Trophoblast cell (in vitro differentiated cells and primary cell): ENCODE measurements around the gene ABHD12B.

Source experiments
- DNase-seq, 2 donors: peaks; one replicate each; pipeline ENCODE4 v3.0.0-alpha.2; 2016
- H2AFZ ChIP-seq: 2 replicates; pipeline ENCODE4 v1.6.1; 2013; ENCODE audit warnings: low read length, moderate library complexity, mild to moderate bottlenecking; ENCODE audit not compliant: insufficient read depth, poor library complexity
- H2AK5ac ChIP-seq: 2 replicates; pipeline ENCODE4 v1.6.1; 2013; ENCODE audit warnings: mild to moderate bottlenecking, low read length
- H2BK120ac ChIP-seq: 2 replicates; pipeline ENCODE4 v1.6.1; 2013; ENCODE audit warnings: low read length, mild to moderate bottlenecking, moderate library complexity; ENCODE audit not compliant: insufficient read depth, poor library complexity
- H2BK12ac ChIP-seq: 2 replicates; pipeline ENCODE4 v1.6.1; 2013; ENCODE audit warnings: mild to moderate bottlenecking, low read length, moderate library complexity
- H2BK5ac ChIP-seq: 2 replicates; pipeline ENCODE4 v1.6.1; 2013; ENCODE audit warnings: low read length, low read depth, moderate library complexity, mild to moderate bottlenecking; ENCODE audit not compliant: poor library complexity
- H3K14ac ChIP-seq: 2 replicates; pipeline ENCODE4 v1.6.1; 2013; ENCODE audit warnings: mild to moderate bottlenecking, low read length
- H3K18ac ChIP-seq: 2 replicates; pipeline ENCODE4 v1.6.1; 2013; ENCODE audit warnings: mild to moderate bottlenecking, low read length
- H3K23ac ChIP-seq: 2 replicates; pipeline ENCODE4 v1.6.1; 2013; ENCODE audit warnings: low read length
- H3K27ac ChIP-seq: 2 replicates; pipeline ENCODE4 v1.5.1; 2013; ENCODE audit warnings: low read depth, mild to moderate bottlenecking, inconsistent platforms, low read length, moderate library complexity
- H3K27me3 ChIP-seq: 2 replicates; pipeline ENCODE4 v1.6.1; 2013; ENCODE audit warnings: inconsistent platforms, mild to moderate bottlenecking, low read length, moderate library complexity; ENCODE audit not compliant: insufficient read depth
- H3K36me3 ChIP-seq, 2 experiments: 1 replicate in 1 of 2; 2 replicates in 1 of 2; pipeline ENCODE4 v1.6.1; 2013; ENCODE audit warnings: low read length in 2 of 2, mild to moderate bottlenecking in 2 of 2, moderate library complexity in 1 of 2; ENCODE audit not compliant: insufficient read depth in 2 of 2, control insufficient read depth in 1 of 2
- H3K4ac ChIP-seq: 2 replicates; pipeline ENCODE4 v1.6.1; 2013; ENCODE audit warnings: low read depth, mild to moderate bottlenecking, low read length, moderate library complexity
- H3K4me1 ChIP-seq, 2 experiments: 1 replicate in 1 of 2; 2 replicates in 1 of 2; pipeline ENCODE4 v1.6.1; 2013; ENCODE audit warnings: low read length in 2 of 2, mild to moderate bottlenecking in 2 of 2, moderate library complexity in 1 of 2; ENCODE audit not compliant: insufficient read depth in 2 of 2, control insufficient read depth in 1 of 2
- H3K4me2 ChIP-seq: 2 replicates; pipeline ENCODE4 v1.6.1; 2013; ENCODE audit warnings: inconsistent platforms, mild to moderate bottlenecking, low read length, moderate library complexity
- H3K4me3 ChIP-seq: 2 replicates; pipeline ENCODE4 v1.5.1; 2013; ENCODE audit warnings: mild to moderate bottlenecking, low read depth, low read length, inconsistent platforms
- H3K79me1 ChIP-seq: one replicate; pipeline ENCODE4 v1.6.1; 2013; ENCODE audit warnings: low read length
- H3K79me2 ChIP-seq: 2 replicates; pipeline ENCODE4 v1.6.1; 2013; ENCODE audit warnings: low read length, mild to moderate bottlenecking; ENCODE audit not compliant: control insufficient read depth, insufficient read depth, poor library complexity
- H3K9ac ChIP-seq: 2 replicates; pipeline ENCODE4 v1.6.1; 2013; ENCODE audit warnings: mild to moderate bottlenecking, low read length
- H3K9me3 ChIP-seq: 2 replicates; pipeline ENCODE4 v1.6.1; 2013; ENCODE audit warnings: low read depth, mild to moderate bottlenecking, control low read depth, inconsistent platforms, low read length; ENCODE audit not compliant: insufficient read depth
- H4K12ac ChIP-seq: 2 replicates; pipeline ENCODE4 v1.6.1; 2013; ENCODE audit warnings: low read depth, mild to moderate bottlenecking, low read length, moderate library complexity
- H4K8ac ChIP-seq: 2 replicates; pipeline ENCODE4 v1.6.1; 2013; ENCODE audit warnings: low read depth, mild to moderate bottlenecking, low read length, moderate library complexity
- H4K91ac ChIP-seq: one replicate; pipeline ENCODE4 v1.6.1; 2013; ENCODE audit warnings: low read depth, mild to moderate bottlenecking, low read length, moderate library complexity
- WGBS: extraction: QIAGEN DNeasy Blood & Tissue Kit; methylation state at CpG from one replicate; pipeline ENCODE4 v1.1.7; 2013; ENCODE audit warnings: missing lambda C conversion rate; ENCODE audit not compliant: insufficient read length, insufficient coverage; ENCODE audit errors: extremely low coverage; 5-methylcytosine and 5-hydroxymethylcytosine counted together

The ABHD12B gene

DNA sequence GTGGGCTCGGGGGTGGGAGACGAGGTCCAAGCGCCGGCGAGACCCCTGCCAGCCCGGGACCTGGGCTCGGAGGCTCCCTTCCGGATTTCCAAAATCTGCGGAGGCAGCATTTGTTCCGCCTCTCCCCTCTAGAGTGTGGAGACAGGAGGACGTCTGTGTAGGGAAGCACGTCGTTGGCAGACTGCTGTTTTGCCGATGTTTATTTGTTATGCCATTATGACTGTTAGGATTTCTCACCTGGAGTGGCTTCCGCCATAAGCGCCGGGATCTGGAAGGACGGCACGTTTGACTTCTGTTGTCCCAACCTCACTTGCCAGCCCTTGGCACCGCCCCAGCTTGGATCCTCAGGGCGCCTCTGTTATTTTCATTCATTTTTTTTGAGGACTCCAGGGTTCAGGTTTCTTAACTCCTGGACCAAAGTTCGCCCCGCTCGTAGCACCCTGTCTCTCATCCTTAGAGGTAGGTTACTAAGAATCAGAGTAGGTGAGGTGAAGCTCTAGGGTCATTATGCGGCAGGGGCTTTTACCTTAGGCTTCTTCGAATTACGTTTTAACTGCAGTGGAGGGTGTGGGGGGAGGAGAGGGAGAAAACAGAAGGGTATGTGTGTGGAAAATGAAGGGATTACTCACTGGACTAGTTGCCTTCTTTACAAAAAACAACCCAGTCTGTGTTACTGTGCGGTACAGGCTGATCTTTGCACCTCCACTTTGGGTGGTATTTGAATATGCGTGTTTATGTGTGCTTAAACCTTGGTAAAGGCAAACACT lies 73.0 kb downstream of the ABHD12B start:
- peaks cover 2% of the 10 kb centered on the region for H3K79me2 ChIP-seq
- H3K27me3 ChIP-seq, result no peaks in the 10 kb centered on the region
- H3K9ac ChIP-seq, result peak overlapping the region; percentile 59
- peak overlapping the region; percentile 40 for H4K8ac ChIP-seq
- no peak overlapping the region for H3K18ac ChIP-seq
- peak; percentile 49 to 76 for DNase-seq
- peaks cover 0 to 14% of the 10 kb centered on the region in 2 experiments for H3K4me1 ChIP-seq
- H3K23ac ChIP-seq, result no peak overlapping the region
- peak overlapping the region; percentile 98 for H3K4me2 ChIP-seq
- no peak overlapping the region for H3K27ac ChIP-seq
- no peak overlapping the region for H4K12ac ChIP-seq
- H3K79me1 ChIP-seq, result peaks cover 6% of the 10 kb centered on the region
- H2BK120ac ChIP-seq, result no peak overlapping the region
- peak overlapping the region; percentile 92 for H2AFZ ChIP-seq
- H2BK5ac ChIP-seq, result no peak overlapping the region
- peak overlapping the region; percentile 80 for H3K4me3 ChIP-seq
- H2AK5ac ChIP-seq, result no peak overlapping the region
- H2BK12ac ChIP-seq, result no peak overlapping the region
- H3K9me3 ChIP-seq, result peaks cover 6% of the 10 kb centered on the region
- no peak overlapping the region for H3K14ac ChIP-seq
- H3K4ac ChIP-seq, result no peak overlapping the region
- no peak overlapping the region for H4K91ac ChIP-seq
- H3K36me3 ChIP-seq, result no peaks in the 10 kb centered on the region
- WGBS, result no CpG with 5 or more reads among the region's 29 CpGs

DNA sequence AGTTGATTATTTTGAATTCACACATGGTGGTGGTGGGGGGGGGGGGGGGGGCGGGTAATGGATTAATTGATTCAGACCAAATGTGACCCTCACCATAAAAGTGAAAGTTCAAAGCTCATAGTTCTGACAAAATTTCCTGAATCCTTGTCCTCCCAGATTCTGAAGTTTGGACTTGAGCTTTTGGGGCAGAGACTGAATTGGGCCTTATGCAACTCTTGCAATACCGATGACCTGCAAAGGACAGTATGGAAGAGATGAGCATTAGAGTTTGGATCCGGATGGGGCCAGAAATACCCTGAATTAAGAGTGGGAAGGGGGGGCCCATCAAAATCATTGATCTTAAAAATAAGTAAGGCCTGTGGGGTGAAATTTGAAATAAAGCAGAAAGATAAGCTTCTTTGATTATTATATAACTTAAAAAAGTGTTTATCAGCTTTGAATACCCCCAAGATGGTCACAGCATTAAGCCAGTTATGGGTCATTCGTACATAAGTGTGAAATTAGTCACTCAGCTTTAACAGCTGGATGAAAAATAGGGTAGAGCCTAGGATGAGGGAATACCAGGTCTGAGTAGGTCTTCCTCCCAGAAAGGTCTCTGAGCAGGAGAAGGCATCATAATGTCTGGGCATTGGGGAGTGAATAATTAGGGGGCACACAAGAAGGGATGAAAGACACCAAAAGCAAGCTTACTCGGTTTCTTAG lies 74.5 kb downstream of the ABHD12B start:
- H4K8ac ChIP-seq, result no peak overlapping the region
- no CpG with 5 or more reads among the region's 5 CpGs for whole genome bisulfite sequencing
- no peak overlapping the region for H4K91ac ChIP-seq
- H3K4me3 ChIP-seq, result no peak overlapping the region
- H2BK5ac ChIP-seq, result no peak overlapping the region
- H3K9ac ChIP-seq, result no peak overlapping the region
- no peaks in the 10 kb centered on the region for H3K27me3 ChIP-seq
- DNase-seq, result no peak
- no peak overlapping the region for H3K18ac ChIP-seq
- no peak overlapping the region for H3K14ac ChIP-seq
- no peak overlapping the region for H2BK12ac ChIP-seq
- no peak overlapping the region for H4K12ac ChIP-seq
- no peak overlapping the region for H3K23ac ChIP-seq
- no peak overlapping the region for H3K4ac ChIP-seq
- peaks cover 2% of the 10 kb centered on the region for H3K79me2 ChIP-seq
- no peak overlapping the region for H3K4me2 ChIP-seq
- H3K4me1 ChIP-seq, result peaks cover 0 to 14% of the 10 kb centered on the region in 2 experiments
- peaks cover 6% of the 10 kb centered on the region for H3K79me1 ChIP-seq
- no peaks in the 10 kb centered on the region for H3K36me3 ChIP-seq
- H2AFZ ChIP-seq, result no peak overlapping the region
- H2BK120ac ChIP-seq, result no peak overlapping the region
- H3K27ac ChIP-seq, result no peak overlapping the region
- peaks cover 6% of the 10 kb centered on the region for H3K9me3 ChIP-seq
- H2AK5ac ChIP-seq, result no peak overlapping the region

DNA sequence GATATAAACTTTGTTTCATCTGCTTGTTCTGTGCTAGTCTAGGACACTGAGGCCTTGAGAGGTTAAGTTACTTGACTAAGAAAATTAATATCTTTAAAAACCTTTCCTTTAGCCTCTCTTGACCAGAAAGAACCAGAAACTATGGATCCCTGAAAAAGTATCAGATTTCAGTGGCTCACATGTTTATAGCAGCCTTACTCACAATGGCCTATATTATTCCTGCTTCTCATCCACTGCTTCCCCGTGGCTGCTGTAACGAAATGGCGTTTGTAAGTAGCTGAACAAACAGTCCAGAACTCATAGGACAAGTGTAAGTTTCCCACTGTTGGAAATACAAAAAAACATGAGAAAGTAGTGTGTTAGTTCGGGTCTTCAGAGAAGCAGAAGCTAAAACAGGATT lies 75.6 kb downstream of the ABHD12B start:
- Histone ChIP-seq H3K27me3 (no peaks in the 10 kb centered on the region), H3K4me2 (no peak overlapping the region), H3K4me3 (no peak overlapping the region), H2BK120ac (no peak overlapping the region), H4K8ac (no peak overlapping the region), H2BK5ac (no peak overlapping the region), H3K4ac (no peak overlapping the region), H3K14ac (no peak overlapping the region), H2AFZ (no peak overlapping the region), H3K27ac (no peak overlapping the region), H3K23ac (no peak overlapping the region), H3K79me2 (peaks cover 2% of the 10 kb centered on the region), H2BK12ac (no peak overlapping the region), H3K9me3 (peaks cover 6% of the 10 kb centered on the region), H3K18ac (no peak overlapping the region), H3K36me3 (no peaks in the 10 kb centered on the region), H3K9ac (no peak overlapping the region), H2AK5ac (no peak overlapping the region), H3K79me1 (peaks cover 6% of the 10 kb centered on the region), H4K91ac (no peak overlapping the region), H4K12ac (no peak overlapping the region), H3K4me1 (peaks cover 0 to 14% of the 10 kb centered on the region in 2 experiments)
- no CpG with 5 or more reads among the region's 4 CpGs for WGBS
- DNase-seq, result no peak

DNA sequence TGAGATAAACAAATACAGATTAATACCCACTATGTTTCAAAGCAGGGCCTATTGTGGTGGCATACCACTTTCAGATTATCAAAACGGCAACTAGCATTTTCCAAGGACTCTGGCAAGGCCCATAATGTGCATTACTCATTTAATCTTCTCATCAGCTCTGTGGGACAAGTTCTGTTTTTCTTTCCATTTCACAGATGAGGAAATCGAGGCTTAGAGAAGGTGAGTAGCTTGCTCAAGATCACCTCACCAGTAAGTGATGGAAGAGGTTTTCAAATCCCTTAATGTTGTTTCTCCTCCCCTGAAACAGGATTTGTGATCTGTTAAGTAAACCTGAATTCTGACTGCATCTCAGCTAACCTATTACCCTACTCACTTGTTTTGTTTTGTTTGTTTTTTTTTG lies 76.4 kb downstream of the ABHD12B start:
- no peak for DNase-seq
- Histone ChIP-seq H2AFZ (no peak overlapping the region), H4K91ac (no peak overlapping the region), H3K4ac (no peak overlapping the region), H3K9ac (no peak overlapping the region), H3K23ac (no peak overlapping the region), H2BK120ac (no peak overlapping the region), H3K79me2 (peaks cover 2% of the 10 kb centered on the region), H3K18ac (no peak overlapping the region), H3K9me3 (peaks cover 6% of the 10 kb centered on the region), H3K4me2 (no peak overlapping the region), H3K36me3 (no peaks in the 10 kb centered on the region), H3K4me3 (no peak overlapping the region), H3K4me1 (peaks cover 0 to 12% of the 10 kb centered on the region in 2 experiments), H3K27ac (no peak overlapping the region), H4K12ac (no peak overlapping the region), H3K79me1 (peaks cover 6% of the 10 kb centered on the region), H4K8ac (no peak overlapping the region), H3K27me3 (no peaks in the 10 kb centered on the region), H3K14ac (no peak overlapping the region), H2BK5ac (no peak overlapping the region), H2BK12ac (no peak overlapping the region), H2AK5ac (no peak overlapping the region)
- no CpG with 5 or more reads among the region's 2 CpGs for WGBS
